GM10847 (cell line): ENCODE data around the gene ADAM12.

Source experiments
- POLR2A ChIP-seq: IDR thresholded peaks from 2 replicates; pipeline ENCODE4 v1.6.1; 2011; ENCODE audit not compliant: insufficient read length; ENCODE audit errors: extremely low read depth

ADAM12 gene

GRCh38 chr10:126045861-126046260, 342.4 kb downstream of the ADAM12 start:
- no peak for TF ChIP-seq POLR2A

- no peak for TF ChIP-seq POLR2A
Observed at GRCh38 chr10:126043389-126043788, 344.9 kb downstream of the ADAM12 start.

- no peak for TF ChIP-seq POLR2A
Observed at GRCh38 chr10:126042906-126043305, 345.4 kb downstream of the ADAM12 start.

- TF ChIP-seq POLR2A: no peak
Observed at GRCh38 chr10:126042354-126042753, 345.9 kb downstream of the ADAM12 start.

GRCh38 chr10:126041804-126042231, 346.5 kb downstream of the ADAM12 start:
- no peak for TF ChIP-seq POLR2A

- no peak for TF ChIP-seq POLR2A
Observed at GRCh38 chr10:126041117-126041516, 347.2 kb downstream of the ADAM12 start.

- TF ChIP-seq POLR2A: no peak
Observed at GRCh38 chr10:126037946-126038345, 350.3 kb downstream of the ADAM12 start.

GRCh38 chr10:126036515-126036914, 351.8 kb downstream of the ADAM12 start:
- no peak for TF ChIP-seq POLR2A

GRCh38 chr10:126034586-126034985, 353.7 kb downstream of the ADAM12 start:
- no peak for TF ChIP-seq POLR2A

GRCh38 chr10:126029999-126030398, 358.3 kb downstream of the ADAM12 start:
- TF ChIP-seq POLR2A: no peak

- TF ChIP-seq POLR2A: no peak
Observed at GRCh38 chr10:126027692-126028091, 360.6 kb downstream of the ADAM12 start.

- TF ChIP-seq POLR2A: no peak
Observed at GRCh38 chr10:126022841-126023240, 365.4 kb downstream of the ADAM12 start.

GRCh38 chr10:126021833-126022500, 366.3 kb downstream of the ADAM12 start:
- TF ChIP-seq POLR2A: no peak

GRCh38 chr10:126017961-126018560, 370.2 kb downstream of the ADAM12 start:
- no peak for TF ChIP-seq POLR2A

- TF ChIP-seq POLR2A: no peak
Observed at GRCh38 chr10:126016882-126017281, 371.4 kb downstream of the ADAM12 start.

GRCh38 chr10:126016156-126016805, 372.0 kb downstream of the ADAM12 start:
- TF ChIP-seq POLR2A: no peak
